Pulmonary artery endothelial cell (primary cell): ENCODE data around the gene S100G. TPM values are rescaled to one million over a fixed set of nuclear protein-coding genes. Genes with fewer than 3 reads are reported as not detected.

ENCODE experiments used
- total RNA-seq: library from RNA; depleted of rRNA; stranded (reverse); fragments of >200 nt; gene quantifications from 2 replicates; pipeline ENCODE4 v1.2.3, GENCODE V29; 2014

S100G gene
- total RNA-seq, 1 donor from 2014 or later = not detected

Other genes with a start within 250 kb of the S100G start
- gene CTPS2, start 62.5 kb downstream of the S100G start, total RNA-seq = 14.4 and 14.8 TPM in 2 replicates
- 30.2 and 31.4 TPM in 2 replicates for gene SYAP1, start 69.5 kb downstream of the S100G start, total RNA-seq
- gene TXLNG, start 136.3 kb downstream of the S100G start, total RNA-seq = 5.6 and 6.6 TPM in 2 replicates
- gene RBBP7, start 220.2 kb downstream of the S100G start, total RNA-seq = 174 and 192 TPM in 2 replicates